Measurements from ENCODE around the gene DRG2.
A peak's percentile ranks its signal among the peaks of the same experiment; 100 is the strongest.

DRG2 gene

GRCh38 chr17:18087610-18088491 is at the start of gene DRG2:
TSS of gene DRG2 (plus strand) at chr17:18087948. CDS start at chr17:18088024, 76 bp downstream.
- no peaks in the 10 kb centered on the region for H3K9me3 Mint-ChIP-seq (ENCODE audit: low read depth)
- peak within 1 kb of the TSS; percentile 99 for H3K4me3 Mint-ChIP-seq
- peaks cover 30% of the 10 kb centered on the region for H3K4me1 Mint-ChIP-seq (ENCODE audit: low read depth)
- no peaks in the 10 kb centered on the region for H3K36me3 Mint-ChIP-seq
- no peaks in the 10 kb centered on the region for H3K27me3 Mint-ChIP-seq
- H3K27ac Mint-ChIP-seq = peak within 1 kb of the TSS; percentile 98

GRCh38 chr17:18038149-18038850 is 49.4 kb upstream of the DRG2 start:
- Mint-ChIP-seq H3K27ac (peak overlapping the region; percentile 95), H3K4me3 (peak overlapping the region; percentile 97), H3K27me3 (no peaks in the 10 kb centered on the region), H3K4me1 (ENCODE audit: low read depth) (peaks cover 54% of the 10 kb centered on the region), H3K9me3 (ENCODE audit: low read depth) (no peaks in the 10 kb centered on the region), H3K36me3 (no peaks in the 10 kb centered on the region)

- Mint-ChIP-seq H3K4me3 (peak within 1 kb of the TSS; percentile 97), H3K9me3 (ENCODE audit: low read depth) (no peaks in the 10 kb centered on the region), H3K36me3 (no peaks in the 10 kb centered on the region), H3K27me3 (no peaks in the 10 kb centered on the region), H3K27ac (peak within 1 kb of the TSS; percentile 95), H3K4me1 (ENCODE audit: low read depth) (peaks cover 50% of the 10 kb centered on the region)
Measured at GRCh38 chr17:18038861-18039534, 48.8 kb upstream of the DRG2 start, which contains the start of the genes ATPAF2 and GID4. TSS of gene ATPAF2 (minus strand) at chr17:18039168. CDS start at chr17:18039013, 155 bp downstream. TSS of gene GID4 (plus strand) at chr17:18039408. CDS start at chr17:18039465, 57 bp downstream.

- H3K4me1 Mint-ChIP-seq (ENCODE audit: low read depth) = peaks cover 50% of the 10 kb centered on the region
- H3K27ac Mint-ChIP-seq = peak overlapping the region; percentile 87
- H3K36me3 Mint-ChIP-seq = peaks cover 2% of the 10 kb centered on the region
- H3K4me3 Mint-ChIP-seq = peak overlapping the region; percentile 97
- no peaks in the 10 kb centered on the region for H3K27me3 Mint-ChIP-seq
- H3K9me3 Mint-ChIP-seq (ENCODE audit: low read depth) = no peaks in the 10 kb centered on the region
Measured at GRCh38 chr17:18039535-18040260, 48.0 kb upstream of the DRG2 start.

GRCh38 chr17:18040261-18040858 is 47.4 kb upstream of the DRG2 start:
- peaks cover 3% of the 10 kb centered on the region for H3K36me3 Mint-ChIP-seq
- H3K27ac Mint-ChIP-seq = peak overlapping the region; percentile 87
- H3K27me3 Mint-ChIP-seq = no peaks in the 10 kb centered on the region
- H3K4me1 Mint-ChIP-seq (ENCODE audit: low read depth) = peaks cover 48% of the 10 kb centered on the region
- H3K4me3 Mint-ChIP-seq = peak overlapping the region; percentile 91
- H3K9me3 Mint-ChIP-seq (ENCODE audit: low read depth) = no peaks in the 10 kb centered on the region

GRCh38 chr17:18041776-18042175 is 46.0 kb upstream of the DRG2 start:
- H3K4me3 Mint-ChIP-seq = peak overlapping the region; percentile 91
- H3K27me3 Mint-ChIP-seq = no peaks in the 10 kb centered on the region
- H3K4me1 Mint-ChIP-seq (ENCODE audit: low read depth) = peaks cover 45% of the 10 kb centered on the region

GRCh38 chr17:18042983-18043382 is 44.8 kb upstream of the DRG2 start:
- no peak overlapping the region for H3K27ac Mint-ChIP-seq
- H3K4me3 Mint-ChIP-seq = no peak overlapping the region
- H3K27me3 Mint-ChIP-seq = no peaks in the 10 kb centered on the region
- peaks cover 35% of the 10 kb centered on the region for H3K4me1 Mint-ChIP-seq (ENCODE audit: low read depth)
- peaks cover 5% of the 10 kb centered on the region for H3K36me3 Mint-ChIP-seq
- H3K9me3 Mint-ChIP-seq (ENCODE audit: low read depth) = no peaks in the 10 kb centered on the region

More at GRCh38 chr17:18041776-18042175, 46.0 kb upstream of the DRG2 start:
- H3K36me3 Mint-ChIP-seq = peaks cover 3% of the 10 kb centered on the region
- no peaks in the 10 kb centered on the region for H3K9me3 Mint-ChIP-seq (ENCODE audit: low read depth)
- H3K27ac Mint-ChIP-seq = peak overlapping the region; percentile 74

- Mint-ChIP-seq H3K9me3 (ENCODE audit: low read depth) (no peaks in the 10 kb centered on the region), H3K36me3 (peaks cover 5% of the 10 kb centered on the region), H3K4me1 (ENCODE audit: low read depth) (peaks cover 30% of the 10 kb centered on the region), H3K4me3 (no peak overlapping the region), H3K27ac (no peak overlapping the region), H3K27me3 (no peaks in the 10 kb centered on the region)
Measured at GRCh38 chr17:18043491-18043890, 44.3 kb upstream of the DRG2 start.

- no peaks in the 10 kb centered on the region for H3K9me3 Mint-ChIP-seq (ENCODE audit: low read depth)
- no peak overlapping the region for H3K4me3 Mint-ChIP-seq
- no peaks in the 10 kb centered on the region for H3K27me3 Mint-ChIP-seq
- H3K36me3 Mint-ChIP-seq = peaks cover 5% of the 10 kb centered on the region
- no peak overlapping the region for H3K27ac Mint-ChIP-seq
- peaks cover 28% of the 10 kb centered on the region for H3K4me1 Mint-ChIP-seq (ENCODE audit: low read depth)
Measured at GRCh38 chr17:18044609-18045008, 43.1 kb upstream of the DRG2 start.

- no peak overlapping the region for H3K4me3 Mint-ChIP-seq
- H3K27me3 Mint-ChIP-seq = no peaks in the 10 kb centered on the region
- H3K27ac Mint-ChIP-seq = no peak overlapping the region
- H3K4me1 Mint-ChIP-seq (ENCODE audit: low read depth) = peaks cover 20% of the 10 kb centered on the region
- peaks cover 7% of the 10 kb centered on the region for H3K36me3 Mint-ChIP-seq
- H3K9me3 Mint-ChIP-seq (ENCODE audit: low read depth) = no peaks in the 10 kb centered on the region
Measured at GRCh38 chr17:18045691-18046350, 41.9 kb upstream of the DRG2 start.

GRCh38 chr17:18055597-18055996 is 32.2 kb upstream of the DRG2 start:
- peaks cover 5% of the 10 kb centered on the region for H3K36me3 Mint-ChIP-seq
- no peaks in the 10 kb centered on the region for H3K4me1 Mint-ChIP-seq (ENCODE audit: low read depth)
- H3K27me3 Mint-ChIP-seq = no peaks in the 10 kb centered on the region
- no peak overlapping the region for H3K27ac Mint-ChIP-seq
- no peaks in the 10 kb centered on the region for H3K9me3 Mint-ChIP-seq (ENCODE audit: low read depth)
- H3K4me3 Mint-ChIP-seq = no peak overlapping the region

- H3K4me3 Mint-ChIP-seq = no peak overlapping the region
- no peaks in the 10 kb centered on the region for H3K27me3 Mint-ChIP-seq
- H3K36me3 Mint-ChIP-seq = peaks cover 5% of the 10 kb centered on the region
- no peak overlapping the region for H3K27ac Mint-ChIP-seq
- no peaks in the 10 kb centered on the region for H3K9me3 Mint-ChIP-seq (ENCODE audit: low read depth)
- no peaks in the 10 kb centered on the region for H3K4me1 Mint-ChIP-seq (ENCODE audit: low read depth)
Measured at GRCh38 chr17:18056214-18056613, 31.5 kb upstream of the DRG2 start.

GRCh38 chr17:18059283-18059682 is 28.5 kb upstream of the DRG2 start:
- Mint-ChIP-seq H3K27ac (no peak overlapping the region), H3K9me3 (ENCODE audit: low read depth) (no peaks in the 10 kb centered on the region), H3K4me1 (ENCODE audit: low read depth) (no peaks in the 10 kb centered on the region), H3K4me3 (no peak overlapping the region), H3K27me3 (no peaks in the 10 kb centered on the region), H3K36me3 (peaks cover 7% of the 10 kb centered on the region)
